H1 (cell line): ENCODE measurements around the gene CENPV. TPM values are rescaled to one million over a fixed set of nuclear protein-coding genes. Genes with fewer than 3 reads are reported as not detected.
"Not testable (repeated sequence)": the region's sequence is repeated elsewhere in the genome, so short reads cannot be mapped to it uniquely, and the experiment has no call there.

ENCODE experiments used
- CTCF ChIA-PET: fragments of 300-600 bp; sonication (Branson Sonifier 250); formaldehyde crosslinking; loops from one replicate; lab custom pipeline; 2021; ENCODE audit not compliant: partially characterized antibody; lab: Charles Lee
- POLR2A ChIA-PET: fragments of 300-600 bp; sonication (Branson Sonifier 250); formaldehyde crosslinking; loops from one replicate; lab custom pipeline; 2021; ENCODE audit warnings: inconsistent platforms; ENCODE audit not compliant: partially characterized antibody; lab: Charles Lee
- DNase-seq, 2 experiments: peaks; one replicate each; pipeline versions ENCODE4 v3.0.0 to v3.0.0-alpha.2; 2010 to 2022; ENCODE audit warnings: low spot score in 2 of 2, low read depth in 1 of 2, mixed read lengths in 1 of 2
- FAIRE-seq: peaks from 2 replicates; lab custom pipeline; 2011; peaks lifted over from hg19 to GRCh38; lab: Jason Lieb, UNC
- H2AFZ ChIP-seq: 2 replicates; pipeline ENCODE4 v1.8.1; 2012; ENCODE audit warnings: low read length, inconsistent platforms
- H2AK5ac ChIP-seq: 2 replicates; pipeline ENCODE4 v1.6.1; 2013; ENCODE audit warnings: low read depth, low read length
- H2BK120ac ChIP-seq: replicated peaks from 2 replicates; pipeline ENCODE3; 2013; ENCODE audit warnings: low read depth, low read length, inconsistent platforms
- H2BK12ac ChIP-seq: 2 replicates; pipeline ENCODE4 v1.6.1; 2013; ENCODE audit warnings: low read depth, low read length
- H2BK15ac ChIP-seq: 2 replicates; pipeline ENCODE4 v1.6.1; 2013; ENCODE audit warnings: low read length
- H2BK20ac ChIP-seq: 2 replicates; pipeline ENCODE4 v1.6.1; 2013; ENCODE audit warnings: low read length
- H2BK5ac ChIP-seq: 2 replicates; pipeline ENCODE4 v1.6.1; 2013; ENCODE audit warnings: low read depth, low read length
- H3K14ac ChIP-seq: 2 replicates; pipeline ENCODE4 v1.6.1; 2013; ENCODE audit warnings: inconsistent platforms; ENCODE audit not compliant: insufficient read length
- H3K18ac ChIP-seq: 2 replicates; pipeline ENCODE4 v1.6.1; 2013; ENCODE audit warnings: low read length; ENCODE audit errors: extremely low read depth
- H3K23ac ChIP-seq: 2 replicates; pipeline ENCODE4 v1.6.1; 2013; ENCODE audit warnings: inconsistent platforms; ENCODE audit not compliant: insufficient read length
- H3K23me2 ChIP-seq: 2 replicates; pipeline ENCODE4 v1.6.1; 2013; ENCODE audit warnings: low read depth, low read length
- H3K27ac ChIP-seq: 2 replicates; pipeline ENCODE4 v1.6.1; 2011; ENCODE audit warnings: low read depth, low read length, inconsistent platforms
- H3K27me3 ChIP-seq, 4 experiments: replicated peaks in 1 of 4; 1 replicate in 1 of 4; 2 replicates in 3 of 4; pipeline versions ENCODE4 v1.6.1 to v1.8.1; 2011 to 2013; ENCODE audit warnings: low read length in 3 of 4, mild to moderate bottlenecking in 3 of 4, inconsistent platforms in 2 of 4, mixed read lengths in 2 of 4, moderate library complexity in 1 of 4; ENCODE audit not compliant: control insufficient read depth in 3 of 4, insufficient read depth in 3 of 4; ENCODE audit errors: extremely low read depth in 1 of 4
- H3K36me3 ChIP-seq, 4 experiments: 2 replicates each; pipeline versions ENCODE4 v1.6.1 to v1.8.1; 2011 to 2013; ENCODE audit warnings: mild to moderate bottlenecking in 4 of 4, low read length in 3 of 4, moderate library complexity in 2 of 4, control low read depth in 1 of 4, inconsistent platforms in 1 of 4; ENCODE audit not compliant: insufficient read depth in 4 of 4, control insufficient read depth in 2 of 4
- H3K4ac ChIP-seq: replicated peaks from 2 replicates; pipeline ENCODE3; 2013; ENCODE audit warnings: low read length, low read depth, mixed read lengths, inconsistent platforms; ENCODE audit not compliant: insufficient read length
- H3K4me1 ChIP-seq, 4 experiments: replicated peaks in 1 of 4; 1 replicate in 1 of 4; 2 replicates in 3 of 4; pipeline versions ENCODE4 v1.6.1 to v1.8.1; 2011 to 2013; ENCODE audit warnings: low read length in 3 of 4, inconsistent platforms in 2 of 4, mixed read lengths in 1 of 4; ENCODE audit not compliant: insufficient read depth in 4 of 4, control insufficient read depth in 3 of 4
- H3K4me2 ChIP-seq, 2 experiments: 2 replicates each; pipeline versions ENCODE4 v1.6.1 to v1.8.1; 2011 to 2013; ENCODE audit warnings: low read depth in 2 of 2, low read length in 2 of 2, control low read depth in 1 of 2, inconsistent platforms in 1 of 2, mild to moderate bottlenecking in 1 of 2; ENCODE audit not compliant: insufficient read depth in 1 of 2
- H3K4me3 ChIP-seq, 4 experiments: fragments of 200-600, 300-600 bp in 1 of 4; sonication (generic), shearing (Covaris generic), sonication (Bioruptor Twin) in 1 of 4; 2 replicates each; pipeline versions ENCODE4 v1.5.1 to v1.8.1; 2011 to 2016; ENCODE audit warnings: low read length in 4 of 4, low read depth in 3 of 4, control low read depth in 2 of 4, inconsistent platforms in 2 of 4, mild to moderate bottlenecking in 2 of 4, mixed read lengths in 1 of 4, moderate library complexity in 1 of 4; ENCODE audit not compliant: insufficient read depth in 2 of 4; ENCODE audit errors: extremely low read depth in 1 of 4
- H3K56ac ChIP-seq: replicated peaks from 2 replicates; pipeline ENCODE3; 2013; ENCODE audit warnings: low read depth, mild to moderate bottlenecking, mixed read lengths, low read length, inconsistent platforms; ENCODE audit not compliant: insufficient read length
- H3K79me1 ChIP-seq: 2 replicates; pipeline ENCODE4 v1.6.1; 2013; ENCODE audit warnings: low read depth, low read length, control low read depth
- H3K79me2 ChIP-seq, 2 experiments: 2 replicates each; pipeline versions ENCODE4 v1.6.1 to v1.8.1; 2012 to 2013; ENCODE audit warnings: low read length in 2 of 2, mild to moderate bottlenecking in 2 of 2, inconsistent platforms in 1 of 2; ENCODE audit not compliant: insufficient read depth in 2 of 2, control insufficient read depth in 1 of 2
- H3K9ac ChIP-seq, 4 experiments: replicated peaks in 1 of 4; 1 replicate in 1 of 4; 2 replicates in 3 of 4; pipeline versions ENCODE4 v1.6.1 to v1.8.1; 2011 to 2013; ENCODE audit warnings: low read depth in 3 of 4, low read length in 3 of 4, control low read depth in 2 of 4, mild to moderate bottlenecking in 2 of 4, moderate library complexity in 2 of 4, inconsistent platforms in 1 of 4; ENCODE audit errors: extremely low read depth in 1 of 4
- H3K9me3 ChIP-seq, 2 experiments: 2 replicates each; pipeline versions ENCODE4 v1.6.1 to v1.8.1; 2012 to 2013; ENCODE audit warnings: mild to moderate bottlenecking in 2 of 2, moderate library complexity in 2 of 2, control low read depth in 1 of 2, inconsistent platforms in 1 of 2, low read depth in 1 of 2, low read length in 1 of 2, mixed read lengths in 1 of 2; ENCODE audit not compliant: insufficient read depth in 2 of 2
- H4K20me1 ChIP-seq, 2 experiments: replicated peaks in 1 of 2; 2 replicates each; pipeline versions ENCODE3 to v1.8.1; 2011 to 2013; ENCODE audit warnings: inconsistent platforms in 2 of 2, low read length in 2 of 2, mild to moderate bottlenecking in 1 of 2; ENCODE audit not compliant: insufficient read depth in 2 of 2, control insufficient read depth in 1 of 2
- H4K5ac ChIP-seq: 2 replicates; pipeline ENCODE4 v1.6.1; 2013; ENCODE audit warnings: low read length, low read depth, mixed read lengths, inconsistent platforms; ENCODE audit not compliant: insufficient read length
- H4K8ac ChIP-seq: 2 replicates; pipeline ENCODE4 v1.8.0; 2013; ENCODE audit warnings: mild to moderate bottlenecking, moderate library complexity, low read length, inconsistent platforms; ENCODE audit not compliant: insufficient read depth; ENCODE audit errors: extremely low read depth
- H4K91ac ChIP-seq: replicated peaks from 2 replicates; pipeline ENCODE3; 2013; ENCODE audit warnings: low read length, mixed read lengths, inconsistent platforms; ENCODE audit not compliant: insufficient read length
- WGBS, 2 experiments: shearing (Covaris generic) in 1 of 2; methylation state at CpG; one replicate each; pipeline versions ENCODE4 v1.1.6 to v1.1.7; 2013 to 2015; ENCODE audit warnings: low lambda C conversion rate in 2 of 2, mixed read lengths in 2 of 2, inconsistent platforms in 1 of 2, low coverage in 1 of 2, missing lambda C conversion rate in 1 of 2; ENCODE audit not compliant: insufficient replicate concordance in 2 of 2, insufficient coverage in 1 of 2, insufficient read length in 1 of 2; ENCODE audit errors: extremely low coverage in 1 of 2, missing lambda C conversion rate in 1 of 2; 5-methylcytosine and 5-hydroxymethylcytosine counted together
- polyA plus RNA-seq, 7 experiments: library from polyadenylated mRNA; depleted of rRNA in 3 of 7; stranded (reverse) in 5 of 7; unstranded in 2 of 7; fragments of >200 nt in 5 of 7; fragments of 200-250 nt in 2 of 7; gene quantifications; 1 replicate in 5 of 7; 2 replicates in 1 of 7; 4 replicates in 1 of 7; pipeline versions ENCODE4 v1.2.1 to v1.2.3, GENCODE V29; 2011 to 2013; ENCODE audit warnings: missing spikeins in 2 of 7, mixed read lengths in 2 of 7
- total RNA-seq: library from RNA; stranded (reverse); fragmentation: NEBNext Ultra II Directional; extraction: Animal tissue kit (Norgen Biotek cat#: 25700); gene quantifications from 2 replicates; pipeline ENCODE4 v1.2.1, GENCODE V29; 2021
- TF ChIP-seq, protein P1 (sequence below): IDR thresholded peaks from 2 replicates; pipeline ENCODE4 v1.6.1; 2011; ENCODE audit warnings: low read length, improper control_type of control experiment

Gene CENPV
- total and polyA plus RNA-seq, 2 of the 8 experiments (the other 6 are each of a cell fraction or from before 2014, with no cell fraction given), result 249 to 260 TPM

DNA sequence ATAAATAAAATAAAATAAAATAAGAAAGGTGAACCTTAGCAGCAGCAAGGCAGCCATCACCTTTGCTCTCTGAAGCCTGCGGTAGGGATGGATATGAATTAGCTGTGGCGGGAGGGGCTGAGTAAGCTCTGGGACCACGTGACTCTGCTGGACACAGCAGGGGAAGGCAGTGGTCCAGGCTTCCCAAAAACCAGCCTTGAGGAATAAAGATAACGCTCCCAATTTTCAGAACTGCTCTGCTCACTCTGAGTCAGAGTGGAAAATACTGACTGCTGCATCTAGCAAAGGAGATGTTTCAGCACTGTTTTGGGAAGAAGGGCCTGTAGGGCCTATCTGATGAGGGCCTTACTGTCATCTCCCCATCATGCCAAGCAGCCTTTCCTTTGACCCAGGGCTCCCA lies 42.6 kb upstream of the CENPV start:
- H4K20me1 ChIP-seq, H2AFZ ChIP-seq, H2BK12ac ChIP-seq, H3K79me2 ChIP-seq: not testable (repeated sequence)
- POLR2A ChIA-PET, result interaction anchor here (1.1 to 4.2 kb wide), 3 partner anchors 12 to 48 kb away, joined by 4 to 12 read pairs (median 7); partner anchors contain the start of gene UBB
- TF ChIP-seq, protein P1, sequence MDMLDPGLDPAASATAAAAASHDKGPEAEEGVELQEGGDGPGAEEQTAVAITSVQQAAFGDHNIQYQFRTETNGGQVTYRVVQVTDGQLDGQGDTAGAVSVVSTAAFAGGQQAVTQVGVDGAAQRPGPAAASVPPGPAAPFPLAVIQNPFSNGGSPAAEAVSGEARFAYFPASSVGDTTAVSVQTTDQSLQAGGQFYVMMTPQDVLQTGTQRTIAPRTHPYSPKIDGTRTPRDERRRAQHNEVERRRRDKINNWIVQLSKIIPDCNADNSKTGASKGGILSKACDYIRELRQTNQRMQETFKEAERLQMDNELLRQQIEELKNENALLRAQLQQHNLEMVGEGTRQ, result peak; percentile 25; the same call in 1 of the 2 replicates
- TF ChIP-seq, all 59 proteins: peak for 1; not testable (repeated sequence) for 58
- not testable (repeated sequence) for H3K79me1 ChIP-seq, H3K4ac ChIP-seq, H3K27ac ChIP-seq, H3K4me1 ChIP-seq, H3K23me2 ChIP-seq, H3K23ac ChIP-seq, FAIRE-seq, H2BK15ac ChIP-seq, H3K9ac ChIP-seq, H3K36me3 ChIP-seq, H3K9me3 ChIP-seq, H3K18ac ChIP-seq, H3K56ac ChIP-seq, H4K8ac ChIP-seq, H4K91ac ChIP-seq, H3K14ac ChIP-seq, H3K27me3 ChIP-seq, H2BK20ac ChIP-seq, H2AK5ac ChIP-seq, H4K5ac ChIP-seq, H3K4me2 ChIP-seq, DNase-seq, H3K4me3 ChIP-seq, H2BK5ac ChIP-seq, H2BK120ac ChIP-seq
- CTCF ChIA-PET, result interaction anchor here (0.6 to 2.3 kb wide), 4 partner anchors 8 to 32 kb away, joined by 4 to 10 read pairs (median 4); partner anchors contain the start of gene TRPV2
- 86% methylated on average over 4 of the region's 4 CpGs; no CpG with 5 or more reads in 1 of the 2 experiments for WGBS, 2 experiments
